ENCODE results near the gene CYP4A22.
"Not testable (repeated sequence)": the region's sequence is repeated elsewhere in the genome, so short reads cannot be mapped to it uniquely, and the experiment has no call there.

Gene CYP4A22

DNA sequence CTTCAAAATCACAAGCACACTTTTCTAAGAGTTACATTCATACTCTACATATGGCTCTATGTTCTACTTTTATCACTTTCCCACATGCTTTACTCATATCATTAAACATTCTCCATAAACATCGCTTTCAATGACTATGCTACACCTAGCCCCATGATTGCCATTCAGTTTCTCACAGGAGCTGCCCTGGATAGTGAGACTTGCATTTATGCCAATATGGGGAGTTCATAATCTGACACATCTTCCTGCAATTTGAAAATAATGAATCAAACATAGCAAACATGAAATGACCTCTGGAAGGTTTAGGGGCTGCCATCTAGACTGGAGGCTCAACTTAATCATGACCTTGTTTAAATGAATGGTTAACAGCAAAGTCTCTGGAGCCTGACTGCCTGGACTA lies 9.0 kb upstream of the CYP4A22 start:
- Histone ChIP-seq H3K4me3 (ENCODE audit: low read depth in 1 of 5, low read length in 5 of 5) (no peak overlapping the region), H3K4me1 (ENCODE audit: control insufficient read depth in 5 of 5, insufficient read depth in 5 of 5, low read length in 5 of 5) (no peaks in the 10 kb centered on the region), H3K27me3 (ENCODE audit: control insufficient read depth in 5 of 5, insufficient read depth in 4 of 5, low read length in 5 of 5) (no peaks in the 10 kb centered on the region), H3K9me3 (ENCODE audit: control insufficient read depth in 5 of 5, low read length in 5 of 5) (no peaks in the 10 kb centered on the region), H3K27ac (ENCODE audit: low read depth, low read length) (no peak overlapping the region), H3K36me3 (ENCODE audit: control insufficient read depth in 5 of 5, insufficient read depth in 5 of 5, low read length in 5 of 5) (no peaks in the 10 kb centered on the region), H3K9ac (ENCODE audit: low read length in 5 of 5) (no peak overlapping the region)

DNA sequence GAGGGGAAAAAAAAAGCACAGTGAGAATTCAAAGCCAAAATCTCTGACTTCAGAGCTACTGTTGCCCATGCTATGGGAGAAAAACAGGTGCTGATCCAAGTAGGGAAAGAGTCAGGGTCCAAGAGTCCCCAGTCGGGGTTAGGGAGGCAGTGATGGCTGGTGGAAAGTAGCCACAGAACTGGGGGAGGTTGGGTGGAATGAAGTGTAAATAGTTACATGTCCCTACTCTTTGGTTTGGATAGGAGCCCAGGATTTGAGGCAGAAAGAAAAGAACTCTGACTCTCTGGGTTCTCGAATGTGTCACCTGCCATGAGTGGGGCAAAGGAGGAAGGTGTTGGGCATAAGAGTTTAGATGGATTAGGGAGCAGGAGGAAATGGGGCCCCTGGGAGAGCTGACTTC lies 8.4 kb upstream of the CYP4A22 start:
- not testable (repeated sequence) for H3K9ac ChIP-seq (ENCODE audit: low read length in 5 of 5)

DNA sequence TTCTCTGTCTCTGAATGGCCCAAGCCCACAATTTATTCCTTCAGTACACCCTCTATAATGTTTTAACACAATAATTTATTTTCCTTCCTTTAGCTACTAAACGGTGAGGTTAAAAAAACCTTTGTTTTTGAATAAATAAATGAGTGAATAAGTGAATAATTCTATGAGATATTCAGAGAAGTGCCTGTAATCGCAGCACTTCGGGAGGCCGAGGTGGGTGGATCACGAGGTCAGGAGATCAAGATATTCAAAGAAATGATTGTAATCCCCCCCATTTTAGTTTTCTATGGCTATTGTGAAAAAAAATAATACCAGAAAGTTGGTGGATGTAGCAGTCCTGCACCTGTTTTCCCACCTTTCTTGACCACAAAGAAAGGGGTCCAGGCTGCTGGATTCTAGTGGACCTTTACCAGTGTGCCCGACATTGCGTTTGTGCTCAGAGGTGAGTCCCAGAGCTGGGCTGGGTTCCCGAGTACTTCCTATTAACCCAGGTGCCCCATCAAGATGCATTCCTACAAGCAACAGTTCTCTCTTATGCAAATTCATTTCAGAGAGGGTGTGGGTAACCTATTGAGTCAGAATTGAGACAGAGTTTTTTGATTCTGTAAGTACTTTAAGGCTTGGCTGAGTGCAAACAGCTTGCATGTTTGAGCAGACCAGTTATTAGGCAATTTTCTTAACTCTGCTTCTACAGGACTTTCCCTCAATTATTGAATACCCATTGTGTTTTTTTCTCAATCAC lies 7.6 kb upstream of the CYP4A22 start:
- not testable (repeated sequence) for H3K4me1 ChIP-seq (ENCODE audit: control insufficient read depth in 5 of 5, insufficient read depth in 5 of 5, low read length in 5 of 5); H3K4me3 ChIP-seq (ENCODE audit: low read depth in 1 of 5, low read length in 5 of 5); H3K27ac ChIP-seq (ENCODE audit: low read depth, low read length); H3K27me3 ChIP-seq (ENCODE audit: control insufficient read depth in 5 of 5, insufficient read depth in 4 of 5, low read length in 5 of 5); H3K9ac ChIP-seq (ENCODE audit: low read length in 5 of 5); H3K36me3 ChIP-seq (ENCODE audit: control insufficient read depth in 5 of 5, insufficient read depth in 5 of 5, low read length in 5 of 5); H3K9me3 ChIP-seq (ENCODE audit: control insufficient read depth in 5 of 5, low read length in 5 of 5)

More for the DNA sequence above, 8.4 kb upstream of the CYP4A22 start:
- H3K36me3 ChIP-seq (ENCODE audit: control insufficient read depth in 5 of 5, insufficient read depth in 5 of 5, low read length in 5 of 5); H3K27me3 ChIP-seq (ENCODE audit: control insufficient read depth in 5 of 5, insufficient read depth in 4 of 5, low read length in 5 of 5); H3K4me3 ChIP-seq (ENCODE audit: low read depth in 1 of 5, low read length in 5 of 5); H3K4me1 ChIP-seq (ENCODE audit: control insufficient read depth in 5 of 5, insufficient read depth in 5 of 5, low read length in 5 of 5); H3K27ac ChIP-seq (ENCODE audit: low read depth, low read length); H3K9me3 ChIP-seq (ENCODE audit: control insufficient read depth in 5 of 5, low read length in 5 of 5): not testable (repeated sequence)

DNA sequence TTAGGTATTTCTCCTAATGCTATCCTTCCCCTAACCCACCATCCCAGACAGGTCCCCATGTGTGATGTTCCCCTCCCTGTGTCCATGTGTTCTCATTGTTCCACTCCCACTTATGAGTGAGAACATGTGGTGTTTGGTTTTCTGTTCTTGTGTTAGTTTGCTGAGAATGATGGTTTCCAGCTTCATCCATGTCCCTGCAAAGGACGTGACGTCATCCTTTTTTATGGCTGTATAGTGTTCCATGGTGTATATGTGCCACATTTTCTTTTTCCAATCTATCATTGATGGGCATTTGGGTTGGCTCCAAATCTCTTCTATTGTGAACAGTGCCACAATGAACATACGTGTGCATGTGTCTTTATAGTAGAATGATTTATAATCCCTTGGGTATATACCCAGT lies 4.6 kb upstream of the CYP4A22 start:
- H3K36me3 ChIP-seq (ENCODE audit: control insufficient read depth in 5 of 5, insufficient read depth in 5 of 5, low read length in 5 of 5); H3K27me3 ChIP-seq (ENCODE audit: control insufficient read depth in 5 of 5, insufficient read depth in 4 of 5, low read length in 5 of 5); H3K27ac ChIP-seq (ENCODE audit: low read depth, low read length); H3K4me1 ChIP-seq (ENCODE audit: control insufficient read depth in 5 of 5, insufficient read depth in 5 of 5, low read length in 5 of 5); H3K4me3 ChIP-seq (ENCODE audit: low read depth in 1 of 5, low read length in 5 of 5); H3K9ac ChIP-seq (ENCODE audit: low read length in 5 of 5); H3K9me3 ChIP-seq (ENCODE audit: control insufficient read depth in 5 of 5, low read length in 5 of 5): not testable (repeated sequence)

DNA sequence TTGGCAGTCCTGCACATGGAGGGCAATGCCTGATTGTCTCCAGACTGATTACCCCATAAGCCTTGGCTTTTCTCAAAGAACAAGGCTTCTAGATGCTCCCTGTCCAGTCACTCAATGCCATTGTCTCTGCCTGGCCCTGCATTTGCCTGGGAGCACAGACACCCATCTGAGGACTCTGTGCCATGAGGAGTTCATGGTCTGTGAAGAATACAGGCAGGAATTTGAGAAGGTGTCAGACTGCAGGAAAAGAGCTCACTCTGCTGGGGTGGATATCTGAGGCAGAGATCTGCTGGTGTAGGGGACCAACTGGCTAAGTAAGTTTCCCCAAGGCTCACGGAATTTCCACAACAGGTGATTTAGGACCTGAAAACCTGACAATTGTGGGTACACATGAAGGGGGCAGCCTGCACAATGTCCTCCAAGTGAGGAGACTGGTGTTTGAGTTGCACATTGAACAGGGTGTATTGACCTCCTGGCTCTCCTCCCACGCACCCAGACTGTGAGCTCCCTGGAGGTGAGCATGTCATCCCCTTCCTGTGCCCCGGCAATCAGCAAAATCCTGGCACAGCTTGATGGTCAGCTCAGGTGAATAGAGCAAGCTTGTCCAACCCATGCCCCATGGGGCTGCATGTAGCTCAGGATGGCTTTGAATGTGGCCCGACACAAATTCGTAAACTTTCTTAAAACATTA lies 829 bp downstream of the CYP4A22 start:
- Histone ChIP-seq H3K27me3 (ENCODE audit: control insufficient read depth in 5 of 5, insufficient read depth in 4 of 5, low read length in 5 of 5) (no peaks in the 10 kb centered on the region), H3K9me3 (ENCODE audit: control insufficient read depth in 5 of 5, low read length in 5 of 5) (no peaks in the 10 kb centered on the region), H3K36me3 (ENCODE audit: control insufficient read depth in 5 of 5, insufficient read depth in 5 of 5, low read length in 5 of 5) (no peaks in the 10 kb centered on the region), H3K9ac (ENCODE audit: low read length in 5 of 5) (no peak overlapping the region), H3K27ac (ENCODE audit: low read depth, low read length) (no peak overlapping the region), H3K4me1 (ENCODE audit: control insufficient read depth in 5 of 5, insufficient read depth in 5 of 5, low read length in 5 of 5) (no peaks in the 10 kb centered on the region), H3K4me3 (ENCODE audit: low read depth in 1 of 5, low read length in 5 of 5) (no peak overlapping the region)

DNA sequence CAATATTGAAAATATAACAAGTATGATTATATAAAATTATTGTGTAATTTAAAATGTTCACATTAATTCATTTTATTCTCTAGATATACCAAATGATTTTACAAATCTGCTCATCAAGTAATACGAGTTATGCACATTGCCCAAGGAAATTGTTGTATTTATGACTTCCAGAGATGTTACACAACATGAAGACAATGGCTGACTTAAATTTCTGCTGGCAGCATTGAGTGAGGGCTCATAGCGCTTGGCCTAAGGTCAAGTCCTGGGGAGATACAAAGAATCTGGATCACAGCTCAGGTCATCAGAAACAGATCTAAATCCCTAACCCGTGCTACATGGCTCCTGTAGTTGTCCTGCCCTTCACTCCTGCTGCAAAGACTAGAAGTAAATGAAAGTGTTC lies 3.1 kb downstream of the CYP4A22 start:
- H3K27me3 ChIP-seq (ENCODE audit: control insufficient read depth in 5 of 5, insufficient read depth in 4 of 5, low read length in 5 of 5); H3K4me3 ChIP-seq (ENCODE audit: low read depth in 1 of 5, low read length in 5 of 5); H3K27ac ChIP-seq (ENCODE audit: low read depth, low read length); H3K9ac ChIP-seq (ENCODE audit: low read length in 5 of 5); H3K9me3 ChIP-seq (ENCODE audit: control insufficient read depth in 5 of 5, low read length in 5 of 5); H3K36me3 ChIP-seq (ENCODE audit: control insufficient read depth in 5 of 5, insufficient read depth in 5 of 5, low read length in 5 of 5); H3K4me1 ChIP-seq (ENCODE audit: control insufficient read depth in 5 of 5, insufficient read depth in 5 of 5, low read length in 5 of 5): not testable (repeated sequence)

DNA sequence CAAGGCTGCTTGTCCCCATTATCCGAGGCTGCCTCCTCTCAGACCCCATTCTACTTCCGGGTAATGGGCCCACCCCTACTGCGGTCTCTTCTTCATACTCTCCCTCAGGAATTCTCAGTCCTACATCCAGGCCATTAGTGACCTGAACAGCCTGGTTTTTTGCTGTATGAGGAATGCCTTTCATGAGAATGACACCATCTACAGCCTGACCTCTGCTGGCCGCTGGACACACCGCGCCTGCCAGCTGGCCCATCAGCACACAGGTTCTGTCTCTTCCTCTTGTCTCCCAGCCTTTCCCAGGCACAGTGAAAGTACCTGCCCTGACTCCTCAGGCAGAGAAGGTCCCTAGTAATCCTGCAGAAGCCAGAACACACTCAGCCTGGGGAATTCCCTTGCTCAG lies 6.4 kb downstream of the CYP4A22 start:
- H3K4me3 ChIP-seq (ENCODE audit: low read depth in 1 of 5, low read length in 5 of 5); H3K27me3 ChIP-seq (ENCODE audit: control insufficient read depth in 5 of 5, insufficient read depth in 4 of 5, low read length in 5 of 5); H3K4me1 ChIP-seq (ENCODE audit: control insufficient read depth in 5 of 5, insufficient read depth in 5 of 5, low read length in 5 of 5); H3K9me3 ChIP-seq (ENCODE audit: control insufficient read depth in 5 of 5, low read length in 5 of 5); H3K36me3 ChIP-seq (ENCODE audit: control insufficient read depth in 5 of 5, insufficient read depth in 5 of 5, low read length in 5 of 5); H3K9ac ChIP-seq (ENCODE audit: low read length in 5 of 5); H3K27ac ChIP-seq (ENCODE audit: low read depth, low read length): not testable (repeated sequence)

DNA sequence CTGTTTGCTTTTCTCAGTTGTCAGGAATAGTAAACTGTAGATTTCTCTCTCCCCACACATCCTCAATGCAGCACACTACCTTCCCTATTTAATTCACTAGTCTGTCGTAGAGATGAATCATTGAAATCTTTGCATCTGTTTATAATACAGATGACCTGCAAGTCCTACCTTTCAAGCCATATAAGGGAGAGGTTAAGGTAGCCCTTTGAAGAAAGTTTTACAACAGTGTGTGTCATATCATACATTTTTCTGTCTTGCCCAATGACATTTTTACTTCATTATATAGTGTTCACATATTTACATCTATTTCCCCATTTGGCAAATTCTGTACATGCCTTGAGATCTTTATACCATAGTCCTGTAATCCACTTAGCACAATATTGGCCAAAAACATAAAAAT lies 9.3 kb downstream of the CYP4A22 start:
- not testable (repeated sequence) for H3K27me3 ChIP-seq (ENCODE audit: control insufficient read depth in 5 of 5, insufficient read depth in 4 of 5, low read length in 5 of 5)

DNA sequence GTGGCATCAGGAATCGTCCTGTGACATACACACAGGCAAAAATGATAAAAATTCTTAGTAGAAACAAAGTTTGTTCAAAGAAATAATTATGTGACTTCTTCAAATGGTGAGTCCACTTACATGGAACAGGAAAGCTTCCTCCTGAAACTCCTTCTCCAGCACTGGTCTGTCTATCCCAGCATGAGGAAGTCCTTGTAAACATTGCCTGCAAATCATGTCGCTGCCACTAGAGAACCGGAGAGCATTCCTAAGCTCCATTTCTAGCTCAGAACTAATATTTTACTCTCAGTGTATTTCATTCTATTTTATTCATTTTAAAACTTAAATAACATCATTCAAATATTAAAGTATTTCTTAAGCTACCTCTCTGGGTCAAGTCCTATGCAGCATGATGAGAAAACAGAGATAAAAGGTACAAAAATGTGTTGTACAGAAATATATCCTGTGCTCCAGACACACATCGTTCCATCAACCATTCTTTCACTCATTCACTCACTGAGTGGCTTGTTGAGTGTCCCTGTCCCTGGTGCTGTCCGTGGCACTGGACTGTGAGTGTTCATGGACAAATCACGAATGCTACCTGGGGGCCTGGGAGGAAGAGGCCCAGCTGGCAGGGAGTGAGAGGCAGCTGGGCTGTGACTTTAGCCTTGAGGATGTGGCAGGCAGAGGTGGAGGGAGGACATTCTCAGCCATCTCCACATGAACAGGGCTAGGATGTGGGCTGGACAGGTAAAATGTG lies 10.0 kb downstream of the CYP4A22 start:
- no peak overlapping the region for H3K9ac ChIP-seq (ENCODE audit: low read length in 5 of 5)
- H3K27me3 ChIP-seq (ENCODE audit: control insufficient read depth in 5 of 5, insufficient read depth in 4 of 5, low read length in 5 of 5): peaks cover 0 to 10% (median 0%) of the 10 kb centered on the region in 5 donors
- H3K9me3 ChIP-seq (ENCODE audit: control insufficient read depth in 5 of 5, low read length in 5 of 5): no peaks in the 10 kb centered on the region
- H3K4me3 ChIP-seq (ENCODE audit: low read depth in 1 of 5, low read length in 5 of 5): no peak overlapping the region
- H3K27ac ChIP-seq (ENCODE audit: low read depth, low read length): no peak overlapping the region
- H3K4me1 ChIP-seq (ENCODE audit: control insufficient read depth in 5 of 5, insufficient read depth in 5 of 5, low read length in 5 of 5): no peaks in the 10 kb centered on the region
- H3K36me3 ChIP-seq (ENCODE audit: control insufficient read depth in 5 of 5, insufficient read depth in 5 of 5, low read length in 5 of 5): no peaks in the 10 kb centered on the region

More for the DNA sequence above, 9.3 kb downstream of the CYP4A22 start:
- not testable (repeated sequence) for H3K36me3 ChIP-seq (ENCODE audit: control insufficient read depth in 5 of 5, insufficient read depth in 5 of 5, low read length in 5 of 5); H3K27ac ChIP-seq (ENCODE audit: low read depth, low read length); H3K4me3 ChIP-seq (ENCODE audit: low read depth in 1 of 5, low read length in 5 of 5); H3K9me3 ChIP-seq (ENCODE audit: control insufficient read depth in 5 of 5, low read length in 5 of 5); H3K9ac ChIP-seq (ENCODE audit: low read length in 5 of 5); H3K4me1 ChIP-seq (ENCODE audit: control insufficient read depth in 5 of 5, insufficient read depth in 5 of 5, low read length in 5 of 5)

DNA sequence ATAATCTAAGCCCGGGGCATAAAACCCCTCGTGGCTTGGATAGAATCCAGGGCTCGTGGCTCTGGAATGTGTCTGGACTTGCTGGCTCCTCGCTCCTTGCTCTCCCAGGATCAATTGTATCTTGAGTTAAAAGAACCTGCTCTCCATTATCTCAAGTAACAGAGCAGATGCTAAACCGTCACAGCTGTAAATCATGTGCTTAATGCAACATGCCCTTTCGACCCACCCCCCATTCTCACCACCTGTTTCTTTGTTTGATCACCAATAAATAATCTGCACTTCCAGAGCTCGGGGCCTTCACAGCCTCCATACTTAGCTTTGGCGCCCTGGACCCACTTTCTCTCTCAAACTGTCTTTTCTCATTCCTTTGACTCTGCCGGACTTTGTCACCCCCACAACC lies 11.9 kb downstream of the CYP4A22 start:
- not testable (repeated sequence) for H3K4me1 ChIP-seq (ENCODE audit: control insufficient read depth in 5 of 5, insufficient read depth in 5 of 5, low read length in 5 of 5); H3K27ac ChIP-seq (ENCODE audit: low read depth, low read length)

More for the DNA sequence above, 11.9 kb downstream of the CYP4A22 start:
- H3K36me3 ChIP-seq (ENCODE audit: control insufficient read depth in 5 of 5, insufficient read depth in 5 of 5, low read length in 5 of 5); H3K4me3 ChIP-seq (ENCODE audit: low read depth in 1 of 5, low read length in 5 of 5); H3K9ac ChIP-seq (ENCODE audit: low read length in 5 of 5); H3K9me3 ChIP-seq (ENCODE audit: control insufficient read depth in 5 of 5, low read length in 5 of 5): not testable (repeated sequence)
- H3K27me3 ChIP-seq (ENCODE audit: control insufficient read depth in 5 of 5, insufficient read depth in 4 of 5, low read length in 5 of 5): peaks cover 0 to 14% (median 0%) of the 10 kb centered on the region in 5 donors
